K562 (cell line): Measurements from ENCODE around the gene DIRAS3. TPM values are rescaled to one million over a fixed set of nuclear protein-coding genes. Genes with fewer than 3 reads are reported as not detected.

Experiments
- ATAC-seq: fragments of 200-7000 bp; cut with Tn5 transposase; 3 replicates; pipeline ENCODE4 v1.9.1; 2020; ENCODE audit warnings: moderate library complexity
- BruUV-seq: library from RNA; stranded (reverse); fragments of 400-500 nt; replicated peaks from 2 replicates; lab custom pipeline; 2021; lab: Mats Ljungman, UMichigan
- CTCF ChIA-PET: fragments of 300-600 bp; formaldehyde crosslinking; extraction: SDS; loops from one replicate; lab custom pipeline; 2021; ENCODE audit warnings: low intra/inter-chr PET ratio; lab: Yijun Ruan, JAX
- POLR2A ChIA-PET: fragments of 300-600, 350-650 bp; sonication (Branson Sonifier 250); formaldehyde crosslinking; extraction: SDS; loops from one replicate; lab custom pipeline; 2021; ENCODE audit warnings: antibody characterized with exemption, inconsistent platforms; lab: Yijun Ruan, JAX
- DNase-seq, 4 experiments: peaks; one replicate each; pipeline versions ENCODE4 v3.0.0 to v3.0.0-alpha.2; 2011 to 2018; ENCODE audit warnings: low spot score in 3 of 4, mixed read lengths in 3 of 4; ENCODE audit errors: extremely low read depth in 1 of 4
- FAIRE-seq: peaks from 2 replicates; lab custom pipeline; 2011; peaks lifted over from hg19 to GRCh38; lab: Jason Lieb, UNC
- H2AFZ ChIP-seq: 2 replicates; pipeline ENCODE4 v1.6.0; 2011; ENCODE audit warnings: low read depth, low read length, control low read depth, inconsistent platforms
- H3K27ac ChIP-seq: fragments of 200-600 bp; 3 replicates; pipeline ENCODE4 v1.8.0; 2011; ENCODE audit warnings: low read depth, mild to moderate bottlenecking, control low read depth, inconsistent platforms, low read length, moderate library complexity, mixed read lengths; ENCODE audit errors: extremely low read depth
- H3K27me3 ChIP-seq, 2 experiments: fragments of 300-600 bp in 1 of 2; 2 replicates in 1 of 2; 3 replicates in 1 of 2; pipeline versions ENCODE4 v1.6.0 to v1.8.0; 2011; ENCODE audit warnings: inconsistent platforms in 2 of 2, low read length in 2 of 2, mild to moderate bottlenecking in 1 of 2, mixed read lengths in 1 of 2, moderate library complexity in 1 of 2; ENCODE audit not compliant: control insufficient read depth in 2 of 2, insufficient read depth in 2 of 2
- H3K36me3 ChIP-seq: fragments of 300-600 bp; 3 replicates; pipeline ENCODE4 v1.8.0; 2011; ENCODE audit warnings: mild to moderate bottlenecking, low read length, inconsistent platforms; ENCODE audit not compliant: control insufficient read depth, insufficient read depth
- H3K4me1 ChIP-seq, 2 experiments: fragments of 200-600 bp in 1 of 2; replicated peaks in 1 of 2; 2 replicates in 1 of 2; 3 replicates in 1 of 2; pipeline versions ENCODE4 v1.5.1 to v1.8.0; 2011; ENCODE audit warnings: inconsistent platforms in 2 of 2, low read length in 2 of 2, mild to moderate bottlenecking in 1 of 2, mixed read lengths in 1 of 2, moderate library complexity in 1 of 2; ENCODE audit not compliant: control insufficient read depth in 2 of 2, insufficient read depth in 2 of 2
- H3K4me2 ChIP-seq: 2 replicates; pipeline ENCODE4 v1.6.1; 2011; ENCODE audit warnings: low read length, control low read depth, inconsistent platforms, mixed read lengths; ENCODE audit not compliant: insufficient read depth
- H3K4me3 ChIP-seq: fragments of 200-600 bp; sonication (generic), shearing (Covaris generic); 2 replicates; pipeline ENCODE4 v1.5.1; 2016; ENCODE audit warnings: control low read depth, inconsistent platforms
- H3K79me2 ChIP-seq: fragments of 200-600 bp; 3 replicates; pipeline ENCODE4 v1.8.0; 2011; ENCODE audit warnings: low read length, inconsistent platforms; ENCODE audit not compliant: control insufficient read depth, insufficient read depth
- H3K9ac ChIP-seq, 2 experiments: 2 replicates each; pipeline versions ENCODE4 v1.6.0 to v1.6.1; 2011; ENCODE audit warnings: low read depth in 2 of 2, low read length in 2 of 2, control low read depth in 1 of 2, inconsistent platforms in 1 of 2, mild to moderate bottlenecking in 1 of 2, mixed read lengths in 1 of 2; ENCODE audit not compliant: insufficient read depth in 1 of 2
- H3K9me1 ChIP-seq: one replicate; pipeline ENCODE4 v1.6.0; 2011; ENCODE audit warnings: inconsistent platforms, mild to moderate bottlenecking, low read length, moderate library complexity; ENCODE audit not compliant: control insufficient read depth, insufficient read depth
- H3K9me3 ChIP-seq: replicated peaks from 2 replicates; pipeline ENCODE4 v1.5.1; 2011; ENCODE audit warnings: low read depth, low read length, inconsistent platforms; ENCODE audit not compliant: control insufficient read depth, insufficient read depth
- H4K20me1 ChIP-seq: replicated peaks from 2 replicates; pipeline ENCODE4 v1.6.1; 2011; ENCODE audit warnings: low read length, inconsistent platforms, mixed read lengths; ENCODE audit not compliant: control insufficient read depth, insufficient read depth
- CBX1 ChIP-seq: sonication (generic); IDR thresholded peaks from 2 replicates; pipeline ENCODE4 v1.6.1; 2016; ENCODE audit warnings: antibody characterized with exemption, low read depth, mild to moderate bottlenecking
- ETV1 ChIP-seq: fragments of 450-650 bp; conservative IDR thresholded peaks from 2 replicates; pipeline ENCODE4 v1.6.1; 2016; ENCODE audit warnings: missing genetic modification characterization, control low read depth, low read depth, missing compliant biosample characterization
- HDAC6 ChIP-seq: IDR thresholded peaks from 2 replicates; pipeline ENCODE4 v1.6.1; 2012; ENCODE audit warnings: low read depth, mild to moderate bottlenecking, control low read depth, inconsistent platforms, low read length, moderate library complexity
- PRPF4 ChIP-seq: fragments of 200-400 bp; formaldehyde crosslinking; IDR thresholded peaks from one replicate; pipeline ENCODE4 v1.6.1; 2017; ENCODE audit warnings: low read length, low read depth, mild to moderate bottlenecking; ENCODE audit not compliant: insufficient read depth, poor library complexity, severe bottlenecking
- RAD51 ChIP-seq: fragments of 450-650 bp; IDR thresholded peaks from 2 replicates; pipeline ENCODE4 v1.7.1; 2016; ENCODE audit warnings: low read depth, mild to moderate bottlenecking, borderline replicate concordance
- ZBED1 ChIP-seq: IDR thresholded peaks from 2 replicates; pipeline ENCODE4 v1.6.1; 2014
- ZNF253 ChIP-seq: fragments of 250-450 bp; sonication (Bioruptor Pico); conservative IDR thresholded peaks from 2 replicates; pipeline ENCODE4 v1.6.1; 2021; ENCODE audit warnings: mild to moderate bottlenecking
- WGBS: fragments of 100-300 bp; shearing (Covaris generic); methylation state at CpG from one replicate; pipeline ENCODE4 v1.1.6; 2016; ENCODE audit warnings: low coverage, mixed read lengths; ENCODE audit not compliant: insufficient coverage; ENCODE audit errors: missing lambda C conversion rate; 5-methylcytosine and 5-hydroxymethylcytosine counted together
- in situ Hi-C: fragments of 300-500 bp; cut with MboI; formaldehyde crosslinking; loops from 4 replicates; pipeline ENCODE4 v1.15.0; 2018; ENCODE audit warnings: inconsistent platforms, mixed read lengths
- intact Hi-C: fragments of 100-400 bp; cut with micrococcal nuclease; formaldehyde crosslinking; loops from 2 replicates; pipeline ENCODE4 v1.14.2; 2022
- polyA plus RNA-seq, 8 experiments: library from polyadenylated mRNA; depleted of rRNA in 4 of 8; stranded (reverse) in 5 of 8; unstranded in 3 of 8; fragments of >200 nt; fragmentation: Nextera tagmentation in 2 of 8; fragmentation: Illumina TruSeq in 1 of 8; extraction: Ambion mirVana in 2 of 8; extraction: Trizol in 1 of 8; gene quantifications; 2 replicates each; pipeline versions ENCODE4 v1.2.1 to v1.2.3, GENCODE V29; 2011 to 2014; ENCODE audit warnings: inconsistent platforms in 1 of 8, missing spikeins in 1 of 8
- total RNA-seq, 7 experiments: library from RNA; depleted of rRNA in 6 of 7; stranded (reverse); fragments of >200 nt in 6 of 7; fragmentation: Illumina TruSeq in 2 of 7; extraction: Trizol in 2 of 7; gene quantifications; 2 replicates each; pipeline versions ENCODE4 v1.2.1 to v1.2.3, GENCODE V29; 2011 to 2021; ENCODE audit warnings: low replicate concordance in 1 of 7
- TF ChIP-seq, protein P1 (sequence below): sonication (generic); formaldehyde crosslinking; IDR thresholded peaks from 2 replicates; pipeline ENCODE4 v1.8.1; 2023; ENCODE audit warnings: missing genetic modification reagents, mild to moderate bottlenecking, borderline replicate concordance

Gene DIRAS3
- total and polyA plus RNA-seq, 9 of the 15 experiments (the other 6 are each of a cell fraction or from before 2014, with no cell fraction given), result 7.9 to 96.1 (median 41.7) TPM

DNA sequence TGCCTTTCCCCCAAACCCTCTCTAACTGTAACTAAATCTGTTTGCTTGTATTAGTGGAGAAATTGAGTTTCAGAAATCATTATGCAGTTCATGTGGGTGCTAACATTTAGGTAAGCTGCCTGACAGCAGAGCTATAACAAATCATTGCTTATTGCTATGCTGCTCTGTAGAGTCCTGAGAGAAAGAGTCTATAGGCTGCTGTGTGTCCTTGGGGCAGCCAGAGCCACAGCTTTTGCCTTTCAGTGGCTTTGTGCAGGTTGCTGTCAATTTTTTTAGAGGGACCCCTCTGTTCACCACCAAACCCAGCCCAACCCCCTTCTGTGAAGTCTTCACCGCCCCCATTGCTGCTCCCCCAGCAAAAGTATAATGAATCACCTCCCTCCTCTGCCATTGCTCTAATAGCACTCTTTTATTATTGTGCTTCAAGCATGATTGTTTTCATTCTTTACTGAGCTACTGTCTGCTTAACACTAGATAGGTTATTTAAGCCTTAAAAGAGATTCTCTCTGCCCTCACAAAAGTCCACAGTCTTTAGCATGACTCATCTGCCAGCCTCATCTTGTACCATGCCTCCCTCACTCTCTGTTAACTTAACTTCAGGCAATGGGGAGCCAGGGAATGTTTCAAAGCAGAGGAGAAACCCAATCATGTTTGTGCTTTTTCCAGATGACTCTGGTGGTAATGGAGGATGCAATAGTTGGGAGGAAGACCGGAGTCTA is 38.6 kb downstream of the DIRAS3 start:
- H3K9ac ChIP-seq, result no peak overlapping the region
- no peaks in the 10 kb centered on the region for H3K9me3 ChIP-seq
- CTCF ChIA-PET, result interaction anchor here (0.7 kb wide), 1 partner anchor 159 kb away, joined by 3 read pairs; no protein-coding TSS in a partner anchor
- H3K4me1 ChIP-seq, result no peaks in the 10 kb centered on the region; a peak in 1 of 5 replicates
- intact Hi-C loops, result no loop called here
- no peak overlapping the region for H3K27ac ChIP-seq
- TF ChIP-seq PRPF4, result no peak
- no peak for TF ChIP-seq CBX1
- TF ChIP-seq ZNF253 (CRISPR knock-in tag), result no peak
- TF ChIP-seq ETV1 (tag), result no peak
- TF ChIP-seq RAD51, result no peak
- no peak for TF ChIP-seq HDAC6
- TF ChIP-seq, protein P1, sequence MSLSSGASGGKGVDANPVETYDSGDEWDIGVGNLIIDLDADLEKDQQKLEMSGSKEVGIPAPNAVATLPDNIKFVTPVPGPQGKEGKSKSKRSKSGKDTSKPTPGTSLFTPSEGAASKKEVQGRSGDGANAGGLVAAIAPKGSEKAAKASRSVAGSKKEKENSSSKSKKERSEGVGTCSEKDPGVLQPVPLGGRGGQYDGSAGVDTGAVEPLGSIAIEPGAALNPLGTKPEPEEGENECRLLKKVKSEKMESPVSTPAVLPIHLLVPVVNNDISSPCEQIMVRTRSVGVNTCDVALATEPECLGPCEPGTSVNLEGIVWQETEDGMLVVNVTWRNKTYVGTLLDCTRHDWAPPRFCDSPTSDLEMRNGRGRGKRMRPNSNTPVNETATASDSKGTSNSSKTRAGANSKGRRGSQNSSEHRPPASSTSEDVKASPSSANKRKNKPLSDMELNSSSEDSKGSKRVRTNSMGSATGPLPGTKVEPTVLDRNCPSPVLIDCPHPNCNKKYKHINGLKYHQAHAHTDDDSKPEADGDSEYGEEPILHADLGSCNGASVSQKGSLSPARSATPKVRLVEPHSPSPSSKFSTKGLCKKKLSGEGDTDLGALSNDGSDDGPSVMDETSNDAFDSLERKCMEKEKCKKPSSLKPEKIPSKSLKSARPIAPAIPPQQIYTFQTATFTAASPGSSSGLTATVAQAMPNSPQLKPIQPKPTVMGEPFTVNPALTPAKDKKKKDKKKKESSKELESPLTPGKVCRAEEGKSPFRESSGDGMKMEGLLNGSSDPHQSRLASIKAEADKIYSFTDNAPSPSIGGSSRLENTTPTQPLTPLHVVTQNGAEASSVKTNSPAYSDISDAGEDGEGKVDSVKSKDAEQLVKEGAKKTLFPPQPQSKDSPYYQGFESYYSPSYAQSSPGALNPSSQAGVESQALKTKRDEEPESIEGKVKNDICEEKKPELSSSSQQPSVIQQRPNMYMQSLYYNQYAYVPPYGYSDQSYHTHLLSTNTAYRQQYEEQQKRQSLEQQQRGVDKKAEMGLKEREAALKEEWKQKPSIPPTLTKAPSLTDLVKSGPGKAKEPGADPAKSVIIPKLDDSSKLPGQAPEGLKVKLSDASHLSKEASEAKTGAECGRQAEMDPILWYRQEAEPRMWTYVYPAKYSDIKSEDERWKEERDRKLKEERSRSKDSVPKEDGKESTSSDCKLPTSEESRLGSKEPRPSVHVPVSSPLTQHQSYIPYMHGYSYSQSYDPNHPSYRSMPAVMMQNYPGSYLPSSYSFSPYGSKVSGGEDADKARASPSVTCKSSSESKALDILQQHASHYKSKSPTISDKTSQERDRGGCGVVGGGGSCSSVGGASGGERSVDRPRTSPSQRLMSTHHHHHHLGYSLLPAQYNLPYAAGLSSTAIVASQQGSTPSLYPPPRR (CRISPR knock-in tag), result no peak
- no peak for TF ChIP-seq ZBED1
- H3K9me1 ChIP-seq, result no peaks in the 10 kb centered on the region
- no peaks in the 10 kb centered on the region for H3K27me3 ChIP-seq
- no peak for DNase-seq
- no peaks in the 10 kb centered on the region for H3K36me3 ChIP-seq
- no TSS peak for BruUV-seq
- H3K4me2 ChIP-seq, result no peak overlapping the region
- no peak for ATAC-seq
- in situ Hi-C loops, result loop anchor here (10.0 kb wide), 1 partner anchor 157 kb away; no protein-coding TSS in a partner anchor
- 4% methylated on average over 2 of the region's 2 CpGs for WGBS
- H3K4me3 ChIP-seq, result no peak overlapping the region
- FAIRE-seq, result no peak
- POLR2A ChIA-PET, result interaction anchor here (0.6 to 1.7 kb wide), 2 partner anchors 161 to 250 kb away, joined by 3 read pairs; no protein-coding TSS in a partner anchor
- no peaks in the 10 kb centered on the region for H4K20me1 ChIP-seq
- H3K79me2 ChIP-seq, result no peaks in the 10 kb centered on the region
- H2AFZ ChIP-seq, result no peak overlapping the region
